Ammon's horn (tissue), 1 donor: ENCODE measurements around the gene RASGRP1.

ENCODE experiments used
- DNase-seq: peaks from one replicate; pipeline ENCODE4 v3.0.0-alpha.2; 2016; ENCODE audit warnings: low spot score

The RASGRP1 gene

GRCh38 chr15:38535491-38536200, 29.0 kb downstream of the RASGRP1 start:
- DNase-seq, result no peak

DNA sequence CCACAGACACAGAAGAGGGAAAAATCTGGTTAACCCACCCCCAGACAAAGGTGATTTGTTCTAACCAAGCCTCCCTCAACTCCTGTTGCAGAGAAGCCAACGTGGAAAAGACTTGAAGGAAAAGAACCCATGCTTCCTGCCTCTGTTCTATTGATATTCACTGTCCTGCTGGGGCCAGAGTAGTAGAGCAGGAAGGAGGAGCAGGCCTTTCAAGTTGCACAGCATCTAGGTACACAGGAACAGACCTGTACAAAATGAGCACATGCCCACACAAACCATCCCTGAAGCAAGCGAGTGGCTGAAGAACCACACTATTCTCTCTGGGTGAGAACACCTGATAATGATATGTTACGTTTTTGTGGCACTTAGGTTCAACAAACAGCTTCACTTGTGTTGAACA, 29.9 kb downstream of the RASGRP1 start:
- DNase-seq, result no peak

- DNase-seq, result no peak
Observed at GRCh38 chr15:38533926-38534325, 30.7 kb downstream of the RASGRP1 start.

- DNase-seq, result no peak
Observed at GRCh38 chr15:38533416-38533915, 31.1 kb downstream of the RASGRP1 start.

DNA sequence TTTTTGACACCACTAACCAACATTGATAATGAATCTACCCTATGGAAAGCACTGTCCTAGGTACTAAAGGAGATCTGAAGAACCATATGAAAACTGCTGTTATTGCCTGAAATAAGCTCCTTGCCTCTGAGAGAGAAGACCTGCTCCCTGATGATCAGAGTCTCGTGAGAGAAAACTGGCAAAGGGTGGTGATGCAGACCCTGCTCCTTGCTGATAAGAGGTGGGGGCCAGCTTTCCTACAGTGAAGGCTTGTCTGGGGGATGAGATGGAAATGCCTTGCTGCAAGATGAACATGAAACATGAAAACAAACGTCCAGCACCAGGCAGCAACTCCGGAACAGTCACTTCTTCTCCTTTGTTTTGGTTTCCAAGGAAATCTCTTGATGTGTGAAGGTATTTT, 31.9 kb downstream of the RASGRP1 start:
- no peak for DNase-seq

DNA sequence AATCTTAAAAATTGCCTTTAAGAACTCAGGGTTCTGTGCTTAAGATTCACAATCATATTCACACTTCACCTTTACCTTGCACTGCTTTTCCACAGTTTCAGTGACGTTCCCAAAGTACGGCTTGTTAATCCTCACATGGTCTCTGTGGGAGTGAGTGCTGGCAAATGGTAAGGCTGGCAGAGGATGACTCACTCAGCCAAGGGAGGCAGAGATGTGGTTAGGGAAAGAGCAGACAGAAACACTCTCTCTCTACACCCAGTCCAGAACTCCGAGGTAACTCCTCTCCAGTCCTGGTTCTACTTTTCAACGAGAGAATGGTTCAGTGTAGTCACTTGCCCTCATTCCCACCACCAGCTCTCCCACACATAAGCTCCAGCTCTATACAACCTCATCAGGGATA, 33.1 kb downstream of the RASGRP1 start:
- DNase-seq, result peak; percentile 83

GRCh38 chr15:38530113-38530512, 34.5 kb downstream of the RASGRP1 start:
- no peak for DNase-seq

DNA sequence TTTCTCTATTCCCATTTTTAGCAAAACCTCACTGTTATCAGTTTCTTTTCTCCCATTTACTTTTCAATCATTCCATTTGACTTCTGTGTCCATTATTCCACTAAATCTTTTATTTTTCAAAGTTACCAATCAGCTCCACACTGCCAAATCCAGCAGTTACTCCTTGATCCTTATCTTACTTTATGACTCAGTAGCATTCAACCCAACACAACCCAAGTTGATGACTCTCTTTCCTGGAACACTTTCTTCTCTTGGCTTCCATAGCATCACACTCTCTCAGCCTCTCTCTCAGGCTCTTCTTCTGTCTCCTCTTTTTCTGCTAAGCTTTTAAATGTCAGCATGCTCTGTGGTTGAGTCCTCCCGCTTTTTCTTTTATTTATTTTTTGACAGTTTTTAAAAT, 36.3 kb downstream of the RASGRP1 start:
- DNase-seq, result no peak

GRCh38 chr15:38526158-38526557, 38.5 kb downstream of the RASGRP1 start:
- DNase-seq, result no peak

- no peak for DNase-seq
Observed at GRCh38 chr15:38525489-38525888, 39.1 kb downstream of the RASGRP1 start.

GRCh38 chr15:38524156-38524555, 40.5 kb downstream of the RASGRP1 start:
- no peak for DNase-seq

DNA sequence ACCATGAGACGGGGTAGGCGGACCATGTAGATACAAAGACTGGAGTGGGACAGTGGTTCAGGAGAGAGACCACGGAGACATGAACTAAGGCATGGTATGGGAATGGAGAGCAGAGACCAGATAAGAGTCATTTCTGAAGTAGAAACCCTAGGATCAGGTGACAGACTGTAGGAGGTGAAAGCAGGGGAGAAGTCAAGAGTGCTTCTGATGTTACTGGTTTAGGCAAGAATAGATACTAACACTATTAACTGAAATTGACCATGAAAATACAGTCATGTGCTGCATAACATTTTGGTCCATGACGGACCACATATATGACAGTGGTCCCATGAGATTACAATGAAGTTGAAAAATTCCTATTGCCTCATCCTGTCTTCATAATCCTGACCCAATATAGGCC, 41.7 kb downstream of the RASGRP1 start:
- DNase-seq, result no peak

GRCh38 chr15:38521316-38521715, 43.3 kb downstream of the RASGRP1 start:
- DNase-seq, result no peak

- DNase-seq, result no peak
Observed at GRCh38 chr15:38520035-38520434, 44.6 kb downstream of the RASGRP1 start.

GRCh38 chr15:38518084-38518483, 46.5 kb downstream of the RASGRP1 start:
- DNase-seq, result no peak

GRCh38 chr15:38517312-38517975, 47.2 kb downstream of the RASGRP1 start:
- no peak for DNase-seq

DNA sequence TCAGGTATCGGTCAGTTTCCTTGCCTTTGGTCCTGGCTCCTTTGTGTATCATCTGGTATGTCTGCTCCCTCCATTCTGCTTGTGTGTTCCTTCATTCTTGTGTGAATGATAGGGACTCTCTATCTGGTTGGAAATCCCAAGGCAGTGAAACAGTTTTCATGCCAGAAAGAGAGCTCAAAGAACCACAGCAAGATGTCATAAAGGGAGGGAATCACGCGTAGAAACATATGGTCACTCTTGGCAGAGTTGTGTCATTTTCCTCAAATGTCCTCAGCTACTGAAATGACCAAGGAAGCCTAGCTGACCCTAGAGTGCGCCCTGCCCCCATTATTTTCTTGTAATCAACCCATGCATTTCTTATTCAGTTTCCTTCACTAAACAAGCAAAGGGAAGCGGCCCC, 48.0 kb downstream of the RASGRP1 start:
- DNase-seq, result no peak

GRCh38 chr15:38514601-38515000, 50.0 kb downstream of the RASGRP1 start:
- no peak for DNase-seq

- DNase-seq, result no peak
Observed at GRCh38 chr15:38512901-38513300, 51.7 kb downstream of the RASGRP1 start.

DNA sequence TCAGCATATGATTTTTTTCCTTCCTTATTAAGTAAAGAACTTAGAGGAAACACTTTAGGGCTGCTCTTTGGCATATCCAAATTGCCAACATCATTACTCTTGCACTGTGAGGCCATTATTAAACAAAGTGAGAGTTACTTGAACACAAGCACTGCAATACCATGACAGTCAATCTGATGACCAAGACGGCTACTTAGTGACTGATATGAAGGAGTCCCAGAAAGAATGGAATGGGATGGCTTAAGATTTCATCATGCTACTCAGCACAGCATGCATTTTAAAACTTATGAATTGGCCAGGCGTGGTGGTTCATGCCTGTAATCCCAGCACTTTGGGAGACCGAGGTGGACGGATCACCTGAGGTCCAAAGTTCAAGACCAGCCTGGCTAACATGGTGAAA, 55.5 kb downstream of the RASGRP1 start:
- DNase-seq, result no peak

DNA sequence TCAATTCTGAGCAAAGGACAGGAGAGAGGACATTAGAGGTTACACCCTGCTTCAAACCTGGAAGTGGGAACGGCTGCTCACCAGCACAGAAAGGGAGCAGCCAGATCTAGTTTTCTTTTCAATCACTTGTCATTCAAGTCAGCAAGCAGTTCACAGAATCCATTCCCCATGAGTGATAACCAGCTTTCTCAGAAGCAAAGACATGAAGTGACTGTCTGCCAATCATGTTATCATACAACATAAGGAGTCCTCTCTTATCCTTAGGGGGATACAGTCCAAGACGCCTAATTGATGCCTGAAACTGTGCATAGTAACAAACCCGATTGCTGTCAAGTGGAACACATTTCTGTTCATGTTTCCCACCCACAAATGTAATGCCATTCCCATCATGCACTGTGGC, 56.0 kb downstream of the RASGRP1 start:
- DNase-seq, result no peak

GRCh38 chr15:38507570-38507969, 57.0 kb downstream of the RASGRP1 start:
- DNase-seq, result no peak

- DNase-seq, result no peak
Observed at GRCh38 chr15:38506997-38507396, 57.6 kb downstream of the RASGRP1 start.
